Neural crest cell (in vitro differentiated cells): ENCODE data around the gene STPG4. TPM values are rescaled to one million over a fixed set of nuclear protein-coding genes. Genes with fewer than 3 reads are reported as not detected.

Experiments used
- DNase-seq: peaks from one replicate; pipeline ENCODE4 v3.0.0; 2021; ENCODE audit warnings: low read depth, mixed read lengths, low spot score
- H3K27ac Mint-ChIP-seq: one replicate; pipeline ENCODE4 v1.8.0; 2021; ENCODE audit warnings: mild to moderate bottlenecking, mixed read lengths; ENCODE audit not compliant: unreplicated experiment
- H3K27me3 Mint-ChIP-seq: 2 replicates; pipeline ENCODE4 v1.8.0; 2021; ENCODE audit warnings: low read depth, mild to moderate bottlenecking, mixed read lengths
- H3K36me3 Mint-ChIP-seq: 2 replicates; pipeline ENCODE4 v1.8.0; 2021; ENCODE audit warnings: low read depth, mild to moderate bottlenecking, mixed read lengths
- H3K4me1 Mint-ChIP-seq: 2 replicates; pipeline ENCODE4 v1.8.0; 2021; ENCODE audit warnings: mixed read lengths
- H3K4me3 Mint-ChIP-seq: one replicate; pipeline ENCODE4 v1.8.0; 2021; ENCODE audit warnings: mild to moderate bottlenecking, mixed read lengths
- H3K9me3 Mint-ChIP-seq: 2 replicates; pipeline ENCODE4 v1.8.0; 2021; ENCODE audit warnings: mixed read lengths
- total RNA-seq: library from RNA; stranded (reverse); gene quantifications from 2 replicates; pipeline ENCODE4 v1.2.1, GENCODE V29; 2021
- TF ChIP-seq, protein P1 (sequence below): fragments of 200-600 bp; sonication (generic); conservative IDR thresholded peaks from 2 replicates; pipeline ENCODE4 v1.5.0; 2021; ENCODE audit warnings: antibody characterized with exemption, mild to moderate bottlenecking

Gene STPG4
- total RNA-seq, 1 donor from 2014 or later, result 0.26 TPM

DNA sequence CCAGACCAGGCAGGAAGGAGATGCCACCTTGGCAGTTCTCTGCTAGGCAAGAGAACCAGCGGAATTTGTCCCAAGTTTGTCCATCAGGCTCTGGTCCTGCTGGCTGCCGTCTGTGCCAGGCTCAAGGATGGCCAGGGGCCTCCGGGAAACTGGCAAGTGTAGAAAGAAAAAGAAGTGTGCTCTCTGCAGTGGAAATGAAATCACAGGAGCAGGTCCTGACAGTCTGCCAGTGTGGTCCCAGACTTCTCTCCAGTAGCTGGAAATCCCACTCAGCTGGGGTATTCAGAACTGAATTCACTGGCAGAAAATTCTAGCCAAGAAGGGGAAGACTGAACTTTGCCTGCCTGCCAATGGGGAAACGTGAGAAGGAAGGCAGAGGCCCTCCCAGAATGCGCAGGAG lies 91.0 kb downstream of the STPG4 start:
- Mint-ChIP-seq H3K27ac (no peak overlapping the region), H3K4me1 (peaks cover 28% of the 10 kb centered on the region), H3K36me3 (no peaks in the 10 kb centered on the region), H3K9me3 (no peaks in the 10 kb centered on the region), H3K4me3 (no peak overlapping the region), H3K27me3 (no peaks in the 10 kb centered on the region)
- no peak for DNase-seq
- TF ChIP-seq, protein P1, sequence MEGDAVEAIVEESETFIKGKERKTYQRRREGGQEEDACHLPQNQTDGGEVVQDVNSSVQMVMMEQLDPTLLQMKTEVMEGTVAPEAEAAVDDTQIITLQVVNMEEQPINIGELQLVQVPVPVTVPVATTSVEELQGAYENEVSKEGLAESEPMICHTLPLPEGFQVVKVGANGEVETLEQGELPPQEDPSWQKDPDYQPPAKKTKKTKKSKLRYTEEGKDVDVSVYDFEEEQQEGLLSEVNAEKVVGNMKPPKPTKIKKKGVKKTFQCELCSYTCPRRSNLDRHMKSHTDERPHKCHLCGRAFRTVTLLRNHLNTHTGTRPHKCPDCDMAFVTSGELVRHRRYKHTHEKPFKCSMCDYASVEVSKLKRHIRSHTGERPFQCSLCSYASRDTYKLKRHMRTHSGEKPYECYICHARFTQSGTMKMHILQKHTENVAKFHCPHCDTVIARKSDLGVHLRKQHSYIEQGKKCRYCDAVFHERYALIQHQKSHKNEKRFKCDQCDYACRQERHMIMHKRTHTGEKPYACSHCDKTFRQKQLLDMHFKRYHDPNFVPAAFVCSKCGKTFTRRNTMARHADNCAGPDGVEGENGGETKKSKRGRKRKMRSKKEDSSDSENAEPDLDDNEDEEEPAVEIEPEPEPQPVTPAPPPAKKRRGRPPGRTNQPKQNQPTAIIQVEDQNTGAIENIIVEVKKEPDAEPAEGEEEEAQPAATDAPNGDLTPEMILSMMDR, result no peak

DNA sequence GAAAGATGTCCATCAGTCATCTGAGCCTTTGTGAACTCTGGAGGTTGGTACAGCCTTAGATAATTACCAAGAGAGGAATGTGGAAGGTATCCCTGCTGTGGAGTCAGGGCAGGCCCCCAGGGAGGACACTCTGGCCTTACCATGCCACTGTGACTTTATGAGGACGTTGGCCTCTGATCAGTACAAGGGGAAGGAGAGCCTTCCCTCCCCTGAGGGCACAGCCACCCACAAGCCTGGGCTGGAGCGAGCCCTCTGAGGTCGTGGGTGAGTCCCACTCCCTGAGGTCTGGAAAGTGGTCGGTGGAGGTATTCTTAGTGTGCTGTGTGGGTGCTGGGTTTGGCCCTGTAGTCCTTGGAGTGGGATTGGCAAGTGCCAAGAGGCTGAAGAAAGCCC lies 91.6 kb downstream of the STPG4 start:
- TF ChIP-seq, protein P1, result no peak
- Mint-ChIP-seq H3K4me3 (no peak overlapping the region), H3K9me3 (no peaks in the 10 kb centered on the region), H3K27me3 (no peaks in the 10 kb centered on the region), H3K36me3 (no peaks in the 10 kb centered on the region), H3K27ac (peak overlapping the region; percentile 57), H3K4me1 (peaks cover 28% of the 10 kb centered on the region)
- DNase-seq, result no peak

DNA sequence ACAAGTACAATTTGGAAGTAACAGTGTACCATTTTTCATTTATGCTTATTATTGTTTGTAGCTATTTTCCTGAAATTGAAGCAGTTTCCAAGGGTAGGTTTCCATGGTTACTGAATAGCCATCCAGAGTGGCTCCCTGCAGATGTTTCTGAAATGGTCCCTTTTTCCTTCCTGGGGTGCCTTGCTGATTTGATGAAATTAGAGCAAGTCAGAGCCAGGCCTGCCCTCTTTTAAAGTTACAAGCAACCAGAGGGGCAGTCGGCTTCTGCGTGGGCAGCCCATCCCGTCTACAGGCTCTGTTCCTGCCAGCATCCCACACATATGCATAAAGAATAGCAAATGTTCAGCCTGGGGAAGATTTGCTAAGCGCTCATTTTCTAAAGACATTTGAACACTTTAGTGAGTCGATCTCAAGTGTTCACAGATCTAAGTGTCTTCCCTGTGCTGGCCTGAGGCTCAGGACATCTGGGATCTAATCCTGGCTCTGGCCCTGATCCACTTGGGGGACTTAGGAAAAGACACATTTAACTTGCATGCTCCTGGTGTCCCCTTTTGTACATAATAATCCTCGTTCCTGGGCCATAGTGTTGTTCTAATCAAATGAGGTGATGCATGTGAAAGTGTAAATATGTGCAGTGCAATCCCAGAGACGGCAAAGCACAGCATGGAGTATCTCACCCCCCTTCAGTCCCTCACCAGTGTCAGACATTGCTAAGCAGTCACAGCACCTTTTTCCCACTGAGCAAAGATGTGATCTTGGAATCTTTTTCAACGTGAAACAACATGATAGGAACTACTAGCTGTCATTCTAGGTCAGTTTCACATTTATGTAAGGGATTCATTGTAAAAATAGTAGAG lies 92.2 kb downstream of the STPG4 start:
- Mint-ChIP-seq H3K4me1 (peaks cover 34% of the 10 kb centered on the region), H3K4me3 (no peak overlapping the region), H3K27me3 (no peaks in the 10 kb centered on the region), H3K9me3 (no peaks in the 10 kb centered on the region), H3K27ac (no peak overlapping the region), H3K36me3 (no peaks in the 10 kb centered on the region)
- TF ChIP-seq, protein P1, result no peak
- no peak for DNase-seq

DNA sequence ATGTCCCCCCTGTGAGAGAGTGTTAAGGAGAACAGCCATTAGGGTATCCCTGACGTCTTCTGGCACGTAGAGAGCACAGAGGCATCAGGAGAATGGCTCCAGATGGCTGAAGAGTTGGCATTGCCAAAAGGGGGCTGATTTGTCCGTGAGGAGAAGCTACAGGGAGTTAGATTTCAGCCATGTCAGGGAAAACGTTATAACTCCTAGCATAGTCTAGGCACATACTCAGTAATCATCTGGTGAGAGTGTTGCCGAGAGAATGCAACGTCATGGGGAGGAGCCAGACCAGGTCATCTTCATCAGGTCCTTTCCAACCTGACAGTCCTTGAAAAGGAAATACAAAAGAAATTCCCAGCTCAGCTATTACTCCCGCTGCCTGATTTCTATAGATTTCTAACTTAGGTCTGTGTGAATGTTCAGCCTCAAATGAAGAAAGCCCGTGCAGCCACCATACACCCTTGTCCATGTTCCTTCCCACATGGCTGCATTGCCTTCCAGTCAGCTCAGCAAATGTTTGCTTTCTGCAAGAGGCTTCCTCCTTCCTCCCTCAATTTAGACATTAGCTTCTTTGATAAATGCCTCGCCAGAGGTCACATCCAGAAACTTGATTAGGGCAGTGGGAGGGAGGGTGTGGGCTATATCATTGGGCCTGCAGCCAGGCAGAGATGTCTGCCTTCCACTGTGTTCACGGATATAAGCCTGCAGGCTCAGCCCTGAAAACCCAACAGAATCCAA lies 93.0 kb downstream of the STPG4 start:
- no peak overlapping the region for H3K4me3 Mint-ChIP-seq
- DNase-seq, result no peak
- TF ChIP-seq, protein P1, result no peak
- H3K9me3 Mint-ChIP-seq, result no peaks in the 10 kb centered on the region
- no peaks in the 10 kb centered on the region for H3K27me3 Mint-ChIP-seq
- no peak overlapping the region for H3K27ac Mint-ChIP-seq
- peaks cover 37% of the 10 kb centered on the region for H3K4me1 Mint-ChIP-seq
- no peaks in the 10 kb centered on the region for H3K36me3 Mint-ChIP-seq

DNA sequence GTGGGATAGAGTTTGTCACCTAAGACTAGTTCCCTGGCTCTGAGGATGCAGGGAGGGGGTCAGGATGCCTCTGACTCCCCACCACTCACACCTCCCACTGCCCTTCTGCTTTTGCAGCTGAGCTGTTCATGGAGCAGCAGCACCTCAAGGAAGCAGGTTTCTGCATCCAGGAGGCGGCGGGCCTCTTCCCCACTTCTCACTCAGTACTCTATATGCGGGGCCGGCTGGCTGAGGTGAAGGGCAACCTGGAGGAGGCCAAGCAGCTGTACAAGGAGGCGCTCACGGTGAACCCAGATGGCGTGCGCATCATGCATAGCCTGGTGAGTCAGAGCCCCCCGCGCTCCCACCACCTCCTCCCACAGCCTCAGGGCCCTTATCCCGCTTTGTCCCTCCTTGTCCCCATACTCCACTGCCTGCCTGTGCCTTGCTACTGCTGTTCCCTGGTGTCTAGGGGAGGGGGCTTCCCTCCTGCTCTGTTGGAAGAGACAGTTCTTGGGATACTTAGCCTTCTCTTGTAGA lies 94.4 kb downstream of the STPG4 start:
- Mint-ChIP-seq H3K9me3 (no peaks in the 10 kb centered on the region), H3K27ac (peak overlapping the region; percentile 43), H3K4me1 (peaks cover 42% of the 10 kb centered on the region), H3K27me3 (no peaks in the 10 kb centered on the region), H3K4me3 (no peak overlapping the region), H3K36me3 (no peaks in the 10 kb centered on the region)
- no peak for DNase-seq
- TF ChIP-seq, protein P1, result no peak
